GM18867 (cell line): ENCODE data around the gene TOX2.

Source experiments
- ATAC-seq: cut with Tn5 transposase; IDR thresholded peaks from one replicate; pipeline ENCODE4 v1.9.1; 2021; ENCODE audit warnings: mild to moderate bottlenecking, moderate library complexity; ENCODE audit not compliant: unreplicated experiment

The TOX2 gene

DNA sequence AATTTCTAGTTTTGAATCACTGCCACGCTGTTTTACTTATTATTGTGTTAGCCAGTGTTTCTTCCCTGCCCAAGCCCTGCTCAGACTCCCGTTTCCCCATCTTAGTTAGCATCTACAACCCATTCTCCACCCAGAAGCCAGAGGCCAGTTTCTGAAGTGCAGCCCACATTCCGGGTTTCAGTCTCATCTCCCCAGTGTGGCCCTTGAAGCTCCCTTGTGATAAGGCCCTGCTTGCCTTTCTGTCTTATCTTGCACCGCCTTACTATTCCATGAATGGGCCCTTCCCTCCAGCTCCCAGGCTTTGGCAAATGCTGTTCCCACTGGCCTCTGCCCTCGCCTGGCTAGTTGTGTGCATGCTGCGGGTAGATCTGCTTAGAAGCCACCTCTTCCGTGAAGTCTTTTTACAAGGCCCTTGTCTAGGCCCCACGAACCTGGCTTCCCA lies 41.1 kb downstream of the TOX2 start:
- no peak for ATAC-seq

DNA sequence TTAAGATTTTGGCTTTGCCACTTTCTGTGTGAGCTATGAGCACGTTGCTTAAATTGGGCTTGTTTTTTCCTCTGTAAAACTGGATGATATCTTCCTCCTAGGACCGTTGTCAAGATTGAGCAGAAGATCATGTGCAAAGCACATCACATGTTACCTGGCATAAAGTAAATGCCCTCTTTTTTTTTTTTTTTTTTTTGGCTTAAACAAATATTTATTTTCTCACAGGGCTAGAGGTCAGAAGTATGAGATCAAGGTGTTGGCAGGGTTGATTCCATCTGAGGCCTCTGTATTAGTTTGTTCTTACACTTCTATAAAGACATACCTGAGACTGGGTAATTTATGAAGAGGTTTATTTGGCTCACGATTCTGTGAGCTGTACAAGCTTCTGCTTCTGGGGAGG lies 42.7 kb downstream of the TOX2 start:
- ATAC-seq: no peak

DNA sequence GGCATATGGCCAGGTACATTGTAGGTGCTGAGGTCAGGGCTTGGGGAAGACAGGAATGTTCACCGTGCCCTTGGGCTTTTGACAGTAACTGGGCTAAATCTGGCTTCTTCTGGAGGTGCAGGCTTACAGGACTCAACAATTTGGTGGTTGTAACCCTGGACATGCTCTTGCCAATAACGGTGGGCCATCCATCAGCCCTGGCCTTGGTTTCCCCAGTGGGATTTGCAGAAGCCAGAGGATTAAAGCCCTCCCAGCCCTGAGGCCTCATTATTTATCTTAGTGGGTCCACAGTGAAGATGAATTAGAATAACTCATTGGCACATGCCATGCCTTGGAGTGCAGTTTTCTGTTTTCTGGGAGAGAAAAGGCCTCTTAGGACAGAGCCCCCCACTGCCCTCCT lies 44.0 kb downstream of the TOX2 start:
- no peak for ATAC-seq

DNA sequence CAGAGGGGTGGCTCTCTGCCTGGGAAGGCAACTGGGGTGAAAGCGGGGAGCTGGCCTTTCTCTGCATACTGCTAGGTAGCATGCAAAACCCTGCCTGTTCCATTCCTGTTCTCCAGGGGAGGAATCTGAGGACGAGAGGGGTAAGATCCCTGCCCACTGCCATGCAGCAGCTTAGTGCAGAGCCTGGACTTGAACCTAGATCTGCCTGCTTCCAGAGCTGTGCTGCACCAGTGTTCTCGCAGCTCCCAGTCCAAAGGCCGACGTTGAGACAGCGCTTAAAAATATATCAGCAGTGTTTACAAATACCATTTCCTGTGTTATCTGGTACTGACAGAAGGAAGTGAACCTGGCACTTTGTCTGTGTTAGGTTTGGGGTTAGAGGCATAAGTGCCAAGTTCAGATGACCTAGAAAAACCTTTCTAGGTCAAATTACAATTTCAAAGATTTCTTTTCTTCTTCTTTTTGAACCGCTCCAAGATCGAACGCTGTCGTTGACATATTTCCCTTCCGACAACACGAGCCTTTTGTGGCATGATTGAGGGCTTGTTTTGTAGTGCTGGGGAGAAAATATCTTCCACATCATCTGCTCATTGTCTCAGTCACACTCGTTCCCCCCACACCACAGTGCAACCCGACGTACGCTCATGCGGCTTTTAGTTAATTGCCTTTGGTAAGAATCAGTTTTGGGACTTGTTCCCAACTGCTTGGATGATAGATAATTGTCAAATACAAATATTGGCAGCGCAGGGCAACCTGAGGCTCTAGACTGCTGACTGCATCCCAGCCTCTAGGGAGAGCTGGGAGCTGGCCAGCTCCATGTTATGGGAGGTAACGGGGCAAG lies 44.6 kb downstream of the TOX2 start:
- peak; percentile 53 for ATAC-seq

DNA sequence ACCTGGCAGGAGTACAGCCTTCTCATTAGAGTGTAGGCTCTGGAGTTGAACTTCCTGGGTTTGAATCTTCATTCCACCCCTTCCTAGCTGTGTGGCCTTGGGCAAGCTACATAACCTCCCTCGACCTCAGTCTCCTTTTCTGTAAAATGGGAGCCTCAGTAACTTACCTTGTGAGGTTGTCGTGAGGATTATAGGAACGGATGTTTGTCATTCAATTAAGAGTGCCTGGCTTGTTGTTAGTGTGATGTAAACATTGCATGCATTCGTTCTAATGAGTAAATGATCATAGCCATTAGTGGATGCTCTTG lies 45.2 kb downstream of the TOX2 start:
- no peak for ATAC-seq

DNA sequence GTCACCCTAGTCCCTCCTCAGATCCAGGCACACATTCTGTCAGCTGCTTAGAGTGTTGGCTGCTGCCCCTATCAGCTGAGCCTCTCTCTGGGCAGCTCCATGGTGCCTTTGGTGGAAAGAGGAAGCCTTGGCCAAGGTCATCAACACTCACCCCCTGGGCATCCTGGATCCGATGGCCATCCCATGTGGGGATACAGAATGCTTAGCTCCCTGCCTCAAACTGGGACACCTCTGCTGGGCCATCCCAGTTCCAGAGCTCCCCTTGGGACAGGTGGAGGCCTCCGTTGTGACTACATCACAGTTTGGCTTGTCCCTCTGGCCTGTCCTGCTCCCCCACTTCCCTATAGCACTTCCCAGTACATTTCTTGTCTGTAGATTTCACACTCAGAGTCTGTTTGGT lies 45.6 kb downstream of the TOX2 start:
- ATAC-seq: no peak

DNA sequence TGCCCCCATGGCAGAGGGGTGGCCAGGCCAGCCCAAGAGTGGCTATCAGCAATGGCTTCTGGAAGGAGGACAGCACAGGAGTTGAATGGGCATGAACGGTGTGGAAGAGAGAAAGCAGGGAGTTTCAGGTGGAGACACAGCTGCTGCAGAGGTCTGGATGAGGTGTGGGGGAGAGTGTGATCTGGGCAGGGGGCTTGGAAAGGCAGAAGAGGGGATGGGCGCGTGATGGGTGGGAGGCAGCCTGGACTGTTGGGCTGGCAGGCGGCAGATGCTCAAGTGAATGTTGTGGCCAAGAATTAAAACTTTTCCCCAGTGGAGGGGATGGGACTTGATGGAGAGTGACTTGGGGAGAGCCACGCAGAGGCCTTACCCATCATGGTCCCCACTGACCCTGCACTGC lies 46.5 kb downstream of the TOX2 start:
- ATAC-seq: no peak

DNA sequence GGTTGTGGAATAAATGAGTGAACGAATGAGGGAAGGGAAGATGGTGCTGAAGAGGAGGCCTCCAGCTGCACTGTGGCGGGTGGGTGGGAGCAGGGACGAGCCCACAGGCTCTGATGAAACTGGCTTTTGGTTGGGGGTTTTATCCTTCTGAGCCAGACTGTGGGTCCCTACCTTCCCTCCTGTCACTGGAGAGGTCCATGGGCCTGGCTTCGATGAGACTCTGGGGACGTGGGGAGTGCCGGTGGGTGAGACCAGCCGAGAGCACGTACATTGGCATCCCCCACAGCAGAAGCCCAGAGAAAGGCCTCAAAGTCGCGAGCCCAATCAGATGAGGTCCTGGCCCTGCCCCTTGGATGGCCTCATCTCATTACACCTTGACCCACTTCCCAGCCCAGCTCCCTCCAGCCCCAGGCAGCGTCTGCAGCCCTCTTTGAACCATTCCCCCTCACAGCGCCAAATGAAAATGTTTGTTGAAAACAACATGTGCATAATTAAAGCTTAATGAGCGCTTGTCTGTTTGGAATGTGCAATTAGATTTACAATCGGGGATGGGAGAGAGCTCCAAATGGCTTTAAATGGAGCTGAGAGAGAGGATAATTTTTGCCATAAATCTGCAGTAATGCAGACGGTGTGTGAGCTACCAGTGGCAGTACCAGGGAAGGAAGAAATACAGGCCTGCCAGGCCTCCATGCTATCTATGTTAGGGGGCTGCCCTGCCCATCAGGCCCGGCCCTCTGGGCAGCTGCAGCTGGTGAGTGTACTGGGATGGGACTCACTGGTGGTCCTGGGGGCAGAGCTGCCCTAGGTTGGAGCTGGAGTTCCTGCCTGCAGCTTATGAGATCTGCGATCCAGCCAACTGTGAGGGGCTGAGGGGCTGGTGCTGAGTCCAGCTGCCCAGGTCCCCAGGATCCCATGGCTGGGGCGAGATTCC lies 47.2 kb downstream of the TOX2 start:
- no peak for ATAC-seq

DNA sequence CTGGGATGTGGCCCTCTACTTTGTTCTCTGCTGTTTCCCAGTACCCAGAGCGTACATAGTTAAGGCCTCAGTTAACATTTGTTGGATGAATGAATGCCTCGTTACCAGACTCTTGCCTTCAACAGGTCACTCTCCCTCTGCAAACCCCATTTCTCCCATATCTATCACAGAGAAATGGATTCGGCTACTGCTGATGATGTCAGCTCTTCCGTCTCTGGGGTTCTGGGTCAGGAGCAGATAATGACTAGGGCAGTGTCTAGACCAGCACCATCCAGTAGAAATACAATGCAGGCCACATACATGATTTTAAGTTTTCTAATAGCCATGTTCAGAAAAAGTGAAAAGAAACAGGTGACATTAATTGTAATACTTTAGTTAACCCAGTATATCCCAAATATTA lies 47.9 kb downstream of the TOX2 start:
- no peak for ATAC-seq

DNA sequence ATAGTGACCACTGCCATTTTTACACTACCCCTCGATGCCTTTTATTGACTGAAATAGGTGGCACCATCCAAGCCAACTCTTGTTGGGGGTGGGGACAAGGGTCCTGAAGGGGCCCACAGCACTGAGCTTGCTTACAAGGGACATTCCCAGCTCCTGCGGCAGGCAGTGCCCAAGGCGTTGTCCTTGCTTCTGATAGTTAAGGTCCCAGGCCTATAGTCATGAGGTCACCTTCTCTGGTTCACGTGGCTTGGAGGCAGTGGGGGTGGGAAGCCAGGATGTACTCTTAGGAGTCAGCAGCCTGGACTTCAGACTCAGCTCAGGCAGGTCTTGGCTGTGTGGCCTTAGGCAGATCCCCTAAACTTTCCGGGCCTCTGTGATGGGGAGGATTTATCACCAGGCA lies 48.6 kb downstream of the TOX2 start:
- no peak for ATAC-seq

DNA sequence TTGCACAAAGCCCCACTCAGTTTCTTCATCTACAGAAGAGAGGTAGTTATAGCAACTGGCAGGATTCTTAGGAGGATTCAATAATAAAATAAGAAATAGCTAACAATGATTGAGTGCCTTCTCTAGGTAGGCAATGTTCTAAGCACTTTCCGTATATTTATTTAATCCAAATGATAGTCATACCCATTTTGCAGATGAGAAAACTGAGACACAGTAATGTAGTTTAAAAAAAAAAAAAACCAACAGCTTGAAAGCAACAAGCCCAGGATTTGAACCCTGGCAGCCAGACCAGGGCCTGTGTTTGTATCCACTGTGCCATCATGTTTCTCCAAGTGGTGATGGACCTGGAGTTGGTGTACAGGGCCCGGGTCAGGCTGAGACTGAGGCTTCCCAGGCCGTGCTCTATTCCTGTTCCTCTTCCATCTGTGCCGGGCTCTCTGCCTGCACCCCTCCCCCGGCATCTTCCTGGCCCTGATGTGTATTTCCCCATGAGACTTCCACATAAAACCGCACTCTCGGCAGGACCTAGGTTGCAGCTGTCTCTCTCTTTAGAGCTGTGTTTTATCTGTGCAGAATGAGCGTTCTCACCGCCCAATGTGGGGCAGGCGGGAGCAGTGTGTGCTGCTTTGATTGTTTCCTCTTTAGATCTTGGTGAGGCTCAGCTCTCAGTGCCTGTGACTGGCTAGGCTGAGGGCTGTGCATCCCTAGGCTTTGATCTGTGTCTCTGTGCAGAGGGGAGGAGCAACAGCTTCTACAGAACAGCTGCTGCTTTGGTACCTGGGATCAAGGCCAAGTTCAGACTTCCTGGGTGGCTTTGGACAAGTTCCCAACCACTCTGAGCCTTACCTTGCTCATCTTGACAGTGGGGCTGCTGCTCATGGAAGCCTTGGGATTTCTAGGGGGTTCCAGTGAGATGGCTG lies 49.5 kb downstream of the TOX2 start:
- no peak for ATAC-seq

DNA sequence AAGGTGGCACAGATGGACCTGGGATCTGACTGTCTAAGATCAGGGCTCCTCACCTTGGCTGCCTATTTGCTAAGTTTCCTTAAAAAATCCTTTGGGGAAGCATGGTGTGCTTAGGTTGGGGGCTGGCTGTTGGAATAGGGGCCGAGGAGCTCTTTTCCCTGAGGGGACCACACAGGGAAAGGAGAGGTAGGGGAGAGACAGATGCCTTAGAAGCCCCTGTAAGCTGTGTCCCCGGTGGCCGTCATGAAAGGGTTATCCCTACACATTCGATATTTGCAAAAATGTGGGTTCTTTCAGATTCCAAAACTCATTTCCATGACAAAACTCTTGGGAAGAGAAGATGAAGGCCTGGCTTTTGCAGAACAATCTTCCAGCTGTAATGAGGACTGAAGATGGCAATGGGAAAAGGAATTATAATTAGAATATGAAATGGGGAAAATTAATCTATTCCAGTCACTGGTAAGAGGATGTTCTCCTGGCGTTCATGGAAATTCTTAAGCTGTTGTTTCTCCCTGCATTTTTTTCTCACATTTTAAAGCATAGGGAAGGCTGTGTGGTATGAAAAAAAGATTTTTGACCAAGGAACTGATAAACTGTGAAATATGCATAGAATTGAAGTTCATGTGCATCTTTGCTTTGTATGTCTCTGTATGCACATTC lies 53.8 kb downstream of the TOX2 start:
- ATAC-seq: no peak

DNA sequence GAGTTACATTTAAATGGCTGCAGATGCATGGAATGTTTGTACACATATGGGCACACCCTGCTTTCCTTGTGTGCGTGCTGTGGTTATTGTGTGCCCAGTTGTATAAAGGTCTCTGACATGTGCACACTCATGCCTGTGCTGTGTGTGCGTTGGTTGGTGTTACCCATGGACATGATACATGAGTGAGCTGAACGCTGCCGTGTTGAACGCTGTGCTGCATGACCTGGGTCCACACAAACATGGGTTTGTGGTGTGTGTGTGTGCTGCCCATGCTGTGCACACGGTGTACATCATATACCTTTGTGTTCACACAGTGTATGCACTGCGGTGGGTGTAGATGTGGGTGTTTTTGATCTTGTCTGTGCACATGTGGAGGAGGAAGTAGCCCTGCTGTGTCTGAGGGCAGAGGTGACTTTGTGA lies 54.4 kb downstream of the TOX2 start:
- no peak for ATAC-seq

DNA sequence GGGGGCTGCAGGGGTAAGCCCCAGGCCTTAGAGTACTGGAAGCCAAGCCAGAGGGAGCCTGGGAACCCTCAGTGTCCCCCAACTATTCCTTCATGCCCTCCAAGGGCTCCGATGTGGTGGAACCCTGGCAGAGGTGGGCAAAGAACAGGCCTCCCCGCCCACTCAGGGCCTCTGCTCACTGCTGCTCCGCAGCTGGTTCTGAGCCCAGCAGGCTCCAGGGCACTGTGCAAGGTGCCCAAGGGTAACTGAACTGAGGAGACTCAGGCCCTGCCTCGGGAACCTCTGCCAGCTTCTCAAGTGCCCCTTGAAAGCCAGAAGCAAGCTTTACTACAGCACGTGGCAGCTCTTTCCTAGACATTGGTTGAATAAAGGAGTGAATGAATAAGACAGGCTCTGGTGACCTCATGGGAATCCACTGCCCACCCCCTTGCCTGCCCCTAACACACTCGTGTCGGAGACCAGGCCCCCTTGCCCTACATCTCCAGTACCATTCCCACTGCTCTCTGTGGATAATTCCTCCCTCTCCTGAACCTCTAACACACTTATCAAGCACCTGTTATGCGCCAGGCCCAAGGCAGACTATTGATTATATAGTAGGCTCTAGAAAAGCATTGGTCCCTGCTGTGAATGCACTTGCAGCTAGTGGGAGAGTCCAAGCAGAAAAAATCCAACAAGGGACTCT lies 55.0 kb downstream of the TOX2 start:
- no peak for ATAC-seq

DNA sequence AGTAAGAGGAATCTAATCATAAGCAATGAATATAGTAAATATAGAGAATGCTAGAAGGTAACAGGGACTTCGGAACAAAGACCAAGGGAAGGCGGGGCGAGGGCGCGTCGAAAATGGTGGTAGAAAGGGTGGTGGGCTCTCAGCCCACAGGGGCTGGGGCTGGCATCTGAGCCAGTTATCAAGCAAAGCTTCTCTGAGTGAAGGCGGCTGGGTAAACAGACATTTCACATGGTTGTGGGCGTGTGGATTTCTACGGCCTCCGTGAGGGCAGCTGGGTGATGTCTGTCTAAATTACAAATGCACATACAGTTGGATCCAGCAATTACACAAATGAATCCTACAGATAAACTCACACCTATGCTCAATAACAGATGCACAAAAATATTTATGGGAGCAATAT lies 56.6 kb downstream of the TOX2 start:
- ATAC-seq: no peak

DNA sequence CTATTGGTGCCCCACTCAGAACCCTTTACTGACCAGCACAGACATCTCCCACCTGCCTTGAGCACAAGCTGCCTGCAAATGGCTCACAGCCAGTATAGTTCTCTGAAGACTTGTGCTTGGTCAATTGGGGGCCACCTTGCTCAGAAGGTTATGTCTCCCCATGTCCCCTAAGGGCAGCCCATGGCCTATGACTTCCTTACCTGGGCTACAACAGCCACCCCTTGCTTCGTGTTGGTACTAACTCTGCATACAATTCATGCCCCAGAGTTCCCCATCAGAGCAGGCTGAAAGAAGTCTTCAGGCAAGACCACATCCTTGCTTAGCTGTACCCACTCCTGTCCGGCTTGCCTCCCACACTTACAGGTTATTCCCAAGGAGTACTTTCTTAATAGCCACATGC lies 57.4 kb downstream of the TOX2 start:
- no peak for ATAC-seq

DNA sequence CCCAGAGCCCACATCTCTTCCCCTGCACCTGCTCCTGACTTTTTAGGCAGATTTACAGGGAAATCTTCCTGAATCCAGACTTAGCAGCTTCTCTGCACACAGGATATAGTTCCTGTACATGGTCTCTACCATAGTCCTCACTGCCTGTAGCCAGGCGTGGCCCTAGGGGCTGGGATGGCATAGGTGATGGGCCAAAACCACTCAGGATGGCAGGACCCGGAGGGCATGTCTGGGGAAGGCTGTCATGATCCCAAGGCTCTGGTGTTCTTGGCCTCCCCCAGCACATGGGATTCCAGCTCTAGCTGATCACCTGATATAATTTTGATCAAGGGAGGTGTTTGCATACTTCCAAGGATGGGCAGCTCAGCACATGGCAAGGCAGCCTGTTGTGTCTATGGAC lies 58.0 kb downstream of the TOX2 start:
- ATAC-seq: no peak

DNA sequence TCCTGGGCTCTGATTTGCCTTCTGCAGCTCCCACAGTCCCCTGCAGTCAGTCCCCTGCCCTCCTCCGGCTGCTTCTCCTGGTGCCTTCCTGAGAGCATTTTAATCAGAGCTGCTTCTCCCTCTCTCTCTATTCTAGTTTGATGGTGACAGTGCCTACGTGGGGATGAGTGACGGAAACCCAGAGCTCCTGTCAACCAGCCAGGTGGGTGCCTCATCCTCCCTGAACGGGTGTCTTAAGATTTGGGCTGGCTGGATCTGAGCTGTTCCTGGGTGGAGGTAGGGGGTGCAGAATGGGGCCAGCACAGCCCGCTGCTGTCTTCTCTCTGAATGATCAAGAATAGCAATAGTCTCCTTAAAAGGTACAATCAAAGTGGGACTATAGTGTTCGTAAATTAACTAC lies 58.6 kb downstream of the TOX2 start:
- no peak for ATAC-seq

DNA sequence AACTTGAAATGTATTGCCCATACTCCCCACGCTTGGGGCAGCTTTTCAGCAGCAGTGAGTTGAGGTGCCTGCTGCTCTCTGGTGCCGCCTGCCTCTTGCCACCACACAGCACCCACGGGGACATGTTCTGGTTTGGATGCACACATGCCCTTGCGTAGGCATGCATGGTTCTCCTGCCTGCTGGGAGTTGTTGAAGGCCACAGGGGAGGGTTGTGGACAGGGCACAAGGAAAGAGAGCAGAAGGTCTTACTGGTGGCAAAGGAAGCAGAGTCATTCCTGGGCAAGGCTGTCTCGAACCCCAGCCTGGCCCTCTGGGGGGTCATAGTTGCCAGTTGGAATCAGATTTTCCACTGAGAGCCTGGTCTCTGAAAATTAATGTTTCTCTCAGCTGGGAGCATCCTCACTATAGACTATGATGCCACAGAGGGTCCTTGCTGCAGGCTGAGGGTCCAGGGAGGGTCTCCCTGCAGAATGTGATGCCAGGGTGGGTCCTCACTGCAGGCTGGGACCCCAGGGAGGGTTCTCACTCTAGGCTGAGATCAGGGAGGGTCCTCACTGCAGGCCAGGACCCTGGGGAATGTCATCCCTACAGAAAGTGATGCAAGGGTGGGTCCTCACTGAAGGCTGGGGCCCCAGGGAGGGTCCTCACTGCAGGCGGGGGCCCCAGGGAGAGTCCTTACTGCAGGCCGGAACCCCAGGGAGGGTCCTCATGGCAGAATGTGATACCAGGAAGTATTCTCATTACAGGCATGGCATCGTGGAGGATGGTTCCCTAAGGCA lies 59.2 kb downstream of the TOX2 start:
- no peak for ATAC-seq
